ENCODE measurements around the gene HP1BP3. TPM values are rescaled to one million over a fixed set of nuclear protein-coding genes. Genes with fewer than 3 reads are reported as not detected.

HP1BP3 gene
- total RNA-seq, 4 donors from 2014 or later: 213 to 349 (median 277) TPM

- Histone ChIP-seq H3K4me3 (no peak overlapping the region), H3K27me3 (peaks cover 0 to 55% (median 6%) of the 10 kb centered on the region in 4 donors), H3K27ac (replicated peaks in 1 of 4) (no peak overlapping the region), H3K4me1 (peaks cover 9 to 17% (median 12%) of the 10 kb centered on the region in 4 donors), H3K9me3 (no peaks in the 10 kb centered on the region), H3K36me3 (no peaks in the 10 kb centered on the region)
- no peak for DNase-seq (ENCODE audit: extremely low spot score)
- TF ChIP-seq CTCF (IDR thresholded peaks at IDR 0.05): no peak
- no peak for TF ChIP-seq EP300 (IDR thresholded peaks at IDR 0.05)
- TF ChIP-seq POLR2A (IDR thresholded peaks at IDR 0.05; ENCODE audit: low read depth): no peak
- TF ChIP-seq POLR2AphosphoS5 (IDR thresholded peaks at IDR 0.05): no peak
- 91% methylated on average over 6 of the region's 6 CpGs for WGBS
- intact Hi-C loops (cut with DNase I): no loop called here
Observed at GRCh38 chr1:20713440-20713839, 73.7 kb downstream of the HP1BP3 start.

- no peaks in the 10 kb centered on the region for H3K9me3 ChIP-seq
- H3K4me1 ChIP-seq: peaks cover 2 to 6% (median 3%) of the 10 kb centered on the region in 4 donors
- H3K27ac ChIP-seq (replicated peaks in 1 of 4): no peak overlapping the region
- no peak overlapping the region for H3K4me3 ChIP-seq
- TF ChIP-seq EP300 (IDR thresholded peaks at IDR 0.05): no peak
- no peak for TF ChIP-seq POLR2AphosphoS5 (IDR thresholded peaks at IDR 0.05)
- TF ChIP-seq POLR2A (IDR thresholded peaks at IDR 0.05; ENCODE audit: low read depth): no peak
- TF ChIP-seq CTCF (IDR thresholded peaks at IDR 0.05): no peak
- H3K27me3 ChIP-seq: peaks cover 0 to 54% (median 5%) of the 10 kb centered on the region in 4 donors
- DNase-seq (ENCODE audit: extremely low spot score): no peak
- WGBS: 95% methylated on average over 6 of the region's 6 CpGs
- no peaks in the 10 kb centered on the region for H3K36me3 ChIP-seq
- intact Hi-C loops (cut with DNase I): no loop called here
Observed at GRCh38 chr1:20712215-20712577, 74.9 kb downstream of the HP1BP3 start.

GRCh38 chr1:20711285-20712214 is 75.6 kb downstream of the HP1BP3 start:
- TF ChIP-seq POLR2AphosphoS5 (IDR thresholded peaks at IDR 0.05) (no peak), EP300 (IDR thresholded peaks at IDR 0.05) (no peak), POLR2A (IDR thresholded peaks at IDR 0.05; ENCODE audit: low read depth) (no peak), CTCF (IDR thresholded peaks at IDR 0.05) (no peak)
- H3K9me3 ChIP-seq: no peaks in the 10 kb centered on the region
- 77% methylated on average over 24 of the region's 29 CpGs for WGBS
- no peak overlapping the region for H3K4me3 ChIP-seq
- H3K27ac ChIP-seq (replicated peaks in 1 of 4): no peak overlapping the region
- no peak for DNase-seq (ENCODE audit: extremely low spot score)
- H3K4me1 ChIP-seq: no peaks in the 10 kb centered on the region
- intact Hi-C loops (cut with DNase I): no loop called here
- H3K27me3 ChIP-seq: peaks cover 0 to 48% (median 4%) of the 10 kb centered on the region in 4 donors
- H3K36me3 ChIP-seq: no peaks in the 10 kb centered on the region

- no peaks in the 10 kb centered on the region for H3K4me1 ChIP-seq
- WGBS: 67% methylated on average over 16 of the region's 18 CpGs
Observed at GRCh38 chr1:20710469-20711284, 76.4 kb downstream of the HP1BP3 start.

More at GRCh38 chr1:20710469-20711284, 76.4 kb downstream of the HP1BP3 start:
- H3K27me3 ChIP-seq: peaks cover 0 to 40% (median 4%) of the 10 kb centered on the region in 4 donors
- TF ChIP-seq CTCF (IDR thresholded peaks at IDR 0.05) (no peak), POLR2AphosphoS5 (IDR thresholded peaks at IDR 0.05) (no peak), EP300 (IDR thresholded peaks at IDR 0.05) (no peak), POLR2A (IDR thresholded peaks at IDR 0.05; ENCODE audit: low read depth) (no peak)
- no peak overlapping the region for H3K4me3 ChIP-seq
- H3K27ac ChIP-seq (replicated peaks in 1 of 4): no peak overlapping the region
- no peaks in the 10 kb centered on the region for H3K36me3 ChIP-seq
- H3K9me3 ChIP-seq: no peaks in the 10 kb centered on the region
- intact Hi-C loops (cut with DNase I): no loop called here
- DNase-seq (ENCODE audit: extremely low spot score): no peak
